Measurements from ENCODE around the gene HOXD8.

- TF ChIP-seq POLR2A (IDR thresholded peaks at IDR 0.05) (no peak), POLR2AphosphoS5 (IDR thresholded peaks at IDR 0.05) (no peak), CTCF (IDR thresholded peaks at IDR 0.05) (peak; percentile 56 to 68 (median 58)), EP300 (IDR thresholded peaks at IDR 0.05; ENCODE audit: low read depth) (no peak)
Observed at GRCh38 chr2:176111309-176111663, 18.2 kb upstream of the HOXD8 start.
